DOHH2 (cell line): ENCODE data around the gene VAT1.

Experiments used
- H3F3A ChIP-seq: fragments of 200-600 bp; sonication (generic), shearing (Covaris generic); 2 replicates; pipeline ENCODE4 v1.6.0; 2016; ENCODE audit warnings: antibody characterized with exemption, mild to moderate bottlenecking; ENCODE audit not compliant: control insufficient read depth, insufficient read depth
- H3K27ac ChIP-seq: fragments of 200-600 bp; sonication (generic); 2 replicates; pipeline ENCODE4 v1.5.1; 2014; ENCODE audit warnings: low read depth, mild to moderate bottlenecking, low read length, moderate library complexity
- H3K27me3 ChIP-seq: fragments of 200-600 bp; sonication (generic); 2 replicates; pipeline ENCODE4 v1.6.1; 2014; ENCODE audit warnings: mild to moderate bottlenecking, low read length, mixed read lengths; ENCODE audit not compliant: control insufficient read depth
- H3K36me3 ChIP-seq: fragments of 200-600 bp; sonication (generic); 2 replicates; pipeline ENCODE4 v1.6.1; 2014; ENCODE audit warnings: mild to moderate bottlenecking, low read length, moderate library complexity, mixed read lengths; ENCODE audit not compliant: control insufficient read depth
- H3K4me1 ChIP-seq: fragments of 200-600 bp; sonication (generic); 2 replicates; pipeline ENCODE4 v1.6.1; 2014; ENCODE audit warnings: mild to moderate bottlenecking, low read length, mixed read lengths; ENCODE audit not compliant: control insufficient read depth
- H3K4me2 ChIP-seq: fragments of 200-600 bp; sonication (generic); 2 replicates; pipeline ENCODE4 v1.6.0; 2014; ENCODE audit warnings: mild to moderate bottlenecking, low read length, moderate library complexity
- H3K4me3 ChIP-seq: fragments of 200-600 bp; sonication (generic); 2 replicates; pipeline ENCODE4 v1.5.1; 2014; ENCODE audit warnings: mild to moderate bottlenecking, low read length, mixed read lengths
- H3K79me2 ChIP-seq: fragments of 200-600 bp; sonication (generic); 2 replicates; pipeline ENCODE4 v1.6.1; 2014; ENCODE audit warnings: mild to moderate bottlenecking, low read length, mixed read lengths; ENCODE audit not compliant: control insufficient read depth
- H3K9me2 ChIP-seq: fragments of 200-600 bp; sonication (generic); replicated peaks from 2 replicates; pipeline ENCODE4 v1.6.1; 2014; ENCODE audit warnings: mild to moderate bottlenecking, low read length, mixed read lengths; ENCODE audit not compliant: control insufficient read depth
- H3K9me3 ChIP-seq: fragments of 200-600 bp; sonication (generic); 2 replicates; pipeline ENCODE4 v1.6.1; 2014; ENCODE audit warnings: antibody characterized with exemption, low read length, mixed read lengths; ENCODE audit not compliant: control insufficient read depth, insufficient read depth
- H4K20me1 ChIP-seq: fragments of 200-600 bp; sonication (generic); 2 replicates; pipeline ENCODE4 v1.6.0; 2014; ENCODE audit warnings: low read depth, mild to moderate bottlenecking, antibody characterized with exemption, low read length, moderate library complexity; ENCODE audit not compliant: control insufficient read depth, insufficient read depth
- CTCF ChIP-seq: fragments of 200-600 bp; sonication (generic); IDR thresholded peaks from one replicate; pipeline ENCODE4 v1.5.1; 2014; ENCODE audit warnings: antibody characterized with exemption, mild to moderate bottlenecking, low read depth, low read length; ENCODE audit not compliant: poor library complexity, severe bottlenecking
- EZH2phosphoT487 ChIP-seq: fragments of 200-600 bp; sonication (generic); IDR thresholded peaks from 2 replicates; pipeline ENCODE4 v1.6.1; 2017; ENCODE audit warnings: borderline replicate concordance, mild to moderate bottlenecking, antibody characterized with exemption, low read length, moderate library complexity, mixed read lengths

The VAT1 gene

DNA sequence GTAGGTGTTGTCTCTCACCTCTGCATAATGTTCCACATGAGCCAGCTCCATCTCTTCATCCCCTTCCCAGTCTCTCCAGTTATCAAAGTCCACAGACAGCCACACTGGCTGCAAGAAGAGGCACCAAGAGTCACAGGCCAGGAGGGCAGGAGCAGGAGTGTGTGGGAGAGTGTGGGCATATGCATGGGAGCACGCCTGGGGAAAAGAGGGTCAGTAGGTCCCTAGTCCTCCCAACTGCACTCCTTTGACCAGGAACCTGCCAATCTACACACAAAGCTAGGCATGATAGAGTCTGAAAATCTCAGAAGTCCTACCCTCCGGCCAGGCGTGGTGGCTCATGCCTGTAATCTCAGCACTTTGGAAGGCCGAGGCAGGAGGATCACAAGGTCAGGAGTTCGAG lies 50.6 kb downstream of the VAT1 start:
- TF ChIP-seq CTCF (no peak), EZH2phosphoT487 (no peak)
- peaks cover 9% of the 10 kb centered on the region for H3K4me1 ChIP-seq
- H3K4me3 ChIP-seq: no peak overlapping the region
- no peaks in the 10 kb centered on the region for H3K36me3 ChIP-seq
- no peak overlapping the region for H3K4me2 ChIP-seq
- no peaks in the 10 kb centered on the region for H3K27me3 ChIP-seq
- no peaks in the 10 kb centered on the region for H3K9me2 ChIP-seq
- H3F3A ChIP-seq: peaks cover 5% of the 10 kb centered on the region
- H3K27ac ChIP-seq: no peak overlapping the region
- no peaks in the 10 kb centered on the region for H3K79me2 ChIP-seq
- no peaks in the 10 kb centered on the region for H3K9me3 ChIP-seq
- no peaks in the 10 kb centered on the region for H4K20me1 ChIP-seq

- Histone ChIP-seq H3K9me2 (no peaks in the 10 kb centered on the region), H3K27me3 (no peaks in the 10 kb centered on the region), H3K4me1 (peaks cover 14% of the 10 kb centered on the region), H3K9me3 (no peaks in the 10 kb centered on the region), H3K79me2 (peaks cover 10% of the 10 kb centered on the region), H3F3A (peaks cover 7% of the 10 kb centered on the region), H3K27ac (no peak overlapping the region), H3K36me3 (no peaks in the 10 kb centered on the region; the same call in 1 of the 2 replicates), H4K20me1 (no peaks in the 10 kb centered on the region), H3K4me3 (no peak overlapping the region), H3K4me2 (0 out of 2 replicates have a peak overlapping the region, but pooled peaks have one; percentile 5)
- no peak for TF ChIP-seq CTCF
- no peak for TF ChIP-seq EZH2phosphoT487
Measured at GRCh38 chr17:42969001-42969581, 53.1 kb downstream of the VAT1 start.

DNA sequence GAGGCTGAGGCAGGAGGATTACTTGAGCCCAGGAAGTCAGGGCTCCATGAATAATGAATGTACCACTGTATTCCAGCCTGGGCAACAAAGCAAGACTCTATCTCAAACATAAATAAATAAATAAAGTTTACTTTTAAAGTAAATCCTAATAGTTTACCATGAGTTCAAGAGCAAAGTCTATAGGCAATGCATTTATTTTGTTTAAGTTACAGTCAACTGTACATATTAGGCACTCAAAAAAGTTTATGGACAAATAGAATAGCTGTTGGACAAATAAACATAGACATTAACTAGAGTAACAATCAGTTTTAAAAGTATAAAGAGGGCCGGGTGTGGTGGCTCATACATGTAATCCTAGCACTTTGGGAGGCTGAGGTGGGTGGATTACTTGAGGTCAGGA lies 54.3 kb downstream of the VAT1 start:
- H3K79me2 ChIP-seq: peaks cover 22% of the 10 kb centered on the region

More for the DNA sequence above, 54.3 kb downstream of the VAT1 start:
- Histone ChIP-seq H3K27me3 (no peaks in the 10 kb centered on the region), H3K9me3 (no peaks in the 10 kb centered on the region), H3K36me3 (peaks cover 5% of the 10 kb centered on the region), H3K4me2 (no peak overlapping the region), H3K4me1 (peaks cover 22% of the 10 kb centered on the region), H4K20me1 (no peaks in the 10 kb centered on the region), H3F3A (peaks cover 7% of the 10 kb centered on the region), H3K4me3 (no peak overlapping the region), H3K27ac (no peak overlapping the region), H3K9me2 (no peaks in the 10 kb centered on the region)
- TF ChIP-seq CTCF: no peak
- TF ChIP-seq EZH2phosphoT487: no peak
